K562 (cell line): ENCODE results near the gene LCE3A. TPM values are rescaled to one million over a fixed set of nuclear protein-coding genes. Genes with fewer than 3 reads are reported as not detected.

Experiments used
- ATAC-seq: fragments of 200-7000 bp; cut with Tn5 transposase; 3 replicates; pipeline ENCODE4 v1.9.1; 2020; ENCODE audit warnings: moderate library complexity
- BruUV-seq: library from RNA; stranded (reverse); fragments of 400-500 nt; replicated peaks from 2 replicates; lab custom pipeline; 2021; lab: Mats Ljungman, UMichigan
- CTCF ChIA-PET: fragments of 300-600 bp; formaldehyde crosslinking; extraction: SDS; loops from one replicate; lab custom pipeline; 2021; ENCODE audit warnings: low intra/inter-chr PET ratio; lab: Yijun Ruan, JAX
- POLR2A ChIA-PET: fragments of 300-600, 350-650 bp; sonication (Branson Sonifier 250); formaldehyde crosslinking; extraction: SDS; loops from one replicate; lab custom pipeline; 2021; ENCODE audit warnings: antibody characterized with exemption, inconsistent platforms; lab: Yijun Ruan, JAX
- DNase-seq, 4 experiments: peaks; one replicate each; pipeline versions ENCODE4 v3.0.0 to v3.0.0-alpha.2; 2011 to 2018; ENCODE audit warnings: low spot score in 3 of 4, mixed read lengths in 3 of 4; ENCODE audit errors: extremely low read depth in 1 of 4
- FAIRE-seq: peaks from 2 replicates; lab custom pipeline; 2011; peaks lifted over from hg19 to GRCh38; lab: Jason Lieb, UNC
- H2AFZ ChIP-seq: 2 replicates; pipeline ENCODE4 v1.6.0; 2011; ENCODE audit warnings: low read depth, low read length, control low read depth, inconsistent platforms
- H3K27ac ChIP-seq: fragments of 200-600 bp; 3 replicates; pipeline ENCODE4 v1.8.0; 2011; ENCODE audit warnings: low read depth, mild to moderate bottlenecking, control low read depth, inconsistent platforms, low read length, moderate library complexity, mixed read lengths; ENCODE audit errors: extremely low read depth
- H3K27me3 ChIP-seq, 2 experiments: fragments of 300-600 bp in 1 of 2; 2 replicates in 1 of 2; 3 replicates in 1 of 2; pipeline versions ENCODE4 v1.6.0 to v1.8.0; 2011; ENCODE audit warnings: inconsistent platforms in 2 of 2, low read length in 2 of 2, mild to moderate bottlenecking in 1 of 2, mixed read lengths in 1 of 2, moderate library complexity in 1 of 2; ENCODE audit not compliant: control insufficient read depth in 2 of 2, insufficient read depth in 2 of 2
- H3K36me3 ChIP-seq: fragments of 300-600 bp; 3 replicates; pipeline ENCODE4 v1.8.0; 2011; ENCODE audit warnings: mild to moderate bottlenecking, low read length, inconsistent platforms; ENCODE audit not compliant: control insufficient read depth, insufficient read depth
- H3K4me1 ChIP-seq, 2 experiments: fragments of 200-600 bp in 1 of 2; replicated peaks in 1 of 2; 2 replicates in 1 of 2; 3 replicates in 1 of 2; pipeline versions ENCODE4 v1.5.1 to v1.8.0; 2011; ENCODE audit warnings: inconsistent platforms in 2 of 2, low read length in 2 of 2, mild to moderate bottlenecking in 1 of 2, mixed read lengths in 1 of 2, moderate library complexity in 1 of 2; ENCODE audit not compliant: control insufficient read depth in 2 of 2, insufficient read depth in 2 of 2
- H3K4me2 ChIP-seq: 2 replicates; pipeline ENCODE4 v1.6.1; 2011; ENCODE audit warnings: low read length, control low read depth, inconsistent platforms, mixed read lengths; ENCODE audit not compliant: insufficient read depth
- H3K4me3 ChIP-seq: fragments of 200-600 bp; sonication (generic), shearing (Covaris generic); 2 replicates; pipeline ENCODE4 v1.5.1; 2016; ENCODE audit warnings: control low read depth, inconsistent platforms
- H3K79me2 ChIP-seq: fragments of 200-600 bp; 3 replicates; pipeline ENCODE4 v1.8.0; 2011; ENCODE audit warnings: low read length, inconsistent platforms; ENCODE audit not compliant: control insufficient read depth, insufficient read depth
- H3K9ac ChIP-seq, 2 experiments: 2 replicates each; pipeline versions ENCODE4 v1.6.0 to v1.6.1; 2011; ENCODE audit warnings: low read depth in 2 of 2, low read length in 2 of 2, control low read depth in 1 of 2, inconsistent platforms in 1 of 2, mild to moderate bottlenecking in 1 of 2, mixed read lengths in 1 of 2; ENCODE audit not compliant: insufficient read depth in 1 of 2
- H3K9me1 ChIP-seq: one replicate; pipeline ENCODE4 v1.6.0; 2011; ENCODE audit warnings: inconsistent platforms, mild to moderate bottlenecking, low read length, moderate library complexity; ENCODE audit not compliant: control insufficient read depth, insufficient read depth
- H3K9me3 ChIP-seq: replicated peaks from 2 replicates; pipeline ENCODE4 v1.5.1; 2011; ENCODE audit warnings: low read depth, low read length, inconsistent platforms; ENCODE audit not compliant: control insufficient read depth, insufficient read depth
- H4K20me1 ChIP-seq: replicated peaks from 2 replicates; pipeline ENCODE4 v1.6.1; 2011; ENCODE audit warnings: low read length, inconsistent platforms, mixed read lengths; ENCODE audit not compliant: control insufficient read depth, insufficient read depth
- CBX3 ChIP-seq, 2 experiments: IDR thresholded peaks; 1 replicate in 1 of 2; 2 replicates in 1 of 2; pipeline ENCODE4 v1.6.1; 2012; ENCODE audit warnings: inconsistent platforms in 2 of 2, low read length in 2 of 2, borderline replicate concordance in 1 of 2, control low read depth in 1 of 2
- CTBP1 ChIP-seq: fragments of 450-650 bp; IDR thresholded peaks from 2 replicates; pipeline ENCODE4 v1.6.1; 2016; ENCODE audit warnings: borderline replicate concordance
- GABPB2 ChIP-seq: fragments of 250-450 bp; sonication (Bioruptor Pico); conservative IDR thresholded peaks from 2 replicates; pipeline ENCODE4 v1.5.1; 2021; ENCODE audit warnings: mild to moderate bottlenecking
- IFI16 ChIP-seq: fragments of 250-450 bp; sonication (Bioruptor Pico); IDR thresholded peaks from 2 replicates; pipeline ENCODE4 v2.1.2; 2022; ENCODE audit warnings: mild to moderate bottlenecking, inconsistent platforms
- KLF6 ChIP-seq: fragments of 250-450 bp; sonication (Bioruptor Pico); IDR thresholded peaks from 2 replicates; pipeline ENCODE4 v1.4.0; 2020; ENCODE audit warnings: mild to moderate bottlenecking, moderate library complexity, borderline replicate concordance
- MTF1 ChIP-seq: fragments of 250-450 bp; sonication (Bioruptor Pico); IDR thresholded peaks from 2 replicates; pipeline ENCODE4 v1.9.0; 2021; ENCODE audit warnings: moderate library complexity, mild to moderate bottlenecking, inconsistent platforms, borderline replicate concordance
- NCOA4 ChIP-seq: fragments of 450-650 bp; IDR thresholded peaks from 2 replicates; pipeline ENCODE4 v1.6.1; 2018; ENCODE audit warnings: mild to moderate bottlenecking; ENCODE audit not compliant: partially characterized antibody
- PHF8 ChIP-seq: fragments of 200-600 bp; sonication (generic); IDR thresholded peaks from 2 replicates; pipeline ENCODE4 v1.6.1; 2012; ENCODE audit warnings: mixed run types, mild to moderate bottlenecking, inconsistent platforms, low read length, moderate library complexity, borderline replicate concordance
- PML ChIP-seq: IDR thresholded peaks from 2 replicates; pipeline ENCODE4 v1.6.1; 2012; ENCODE audit warnings: low read length, inconsistent platforms
- SIRT6 ChIP-seq: IDR thresholded peaks from one replicate; pipeline ENCODE4 v1.6.1; 2012; ENCODE audit warnings: low read depth, mild to moderate bottlenecking, control low read depth, inconsistent platforms, low read length, moderate library complexity
- ZNF436 ChIP-seq: fragments of 250-450, 450-650 bp; sonication (Bioruptor Pico); formaldehyde crosslinking; IDR thresholded peaks from 2 replicates; pipeline ENCODE4 v1.7.0; 2020; ENCODE audit warnings: mild to moderate bottlenecking
- ZNF444 ChIP-seq: fragments of 250-450 bp; sonication (Bioruptor Pico); IDR thresholded peaks from 2 replicates; pipeline ENCODE4 v1.4.0; 2020; ENCODE audit warnings: mild to moderate bottlenecking, moderate library complexity
- WGBS: fragments of 100-300 bp; shearing (Covaris generic); methylation state at CpG from one replicate; pipeline ENCODE4 v1.1.6; 2016; ENCODE audit warnings: low coverage, mixed read lengths; ENCODE audit not compliant: insufficient coverage; ENCODE audit errors: missing lambda C conversion rate; 5-methylcytosine and 5-hydroxymethylcytosine counted together
- in situ Hi-C: fragments of 300-500 bp; cut with MboI; formaldehyde crosslinking; loops from 4 replicates; pipeline ENCODE4 v1.15.0; 2018; ENCODE audit warnings: inconsistent platforms, mixed read lengths
- intact Hi-C: fragments of 100-400 bp; cut with micrococcal nuclease; formaldehyde crosslinking; loops from 2 replicates; pipeline ENCODE4 v1.14.2; 2022
- polyA plus RNA-seq, 8 experiments: library from polyadenylated mRNA; depleted of rRNA in 4 of 8; stranded (reverse) in 5 of 8; unstranded in 3 of 8; fragments of >200 nt; fragmentation: Nextera tagmentation in 2 of 8; fragmentation: Illumina TruSeq in 1 of 8; extraction: Ambion mirVana in 2 of 8; extraction: Trizol in 1 of 8; gene quantifications; 2 replicates each; pipeline versions ENCODE4 v1.2.1 to v1.2.3, GENCODE V29; 2011 to 2014; ENCODE audit warnings: inconsistent platforms in 1 of 8, missing spikeins in 1 of 8
- total RNA-seq, 7 experiments: library from RNA; depleted of rRNA in 6 of 7; stranded (reverse); fragments of >200 nt in 6 of 7; fragmentation: Illumina TruSeq in 2 of 7; extraction: Trizol in 2 of 7; gene quantifications; 2 replicates each; pipeline versions ENCODE4 v1.2.1 to v1.2.3, GENCODE V29; 2011 to 2021; ENCODE audit warnings: low replicate concordance in 1 of 7
- TF ChIP-seq, protein P1 (sequence below): fragments of 450-650 bp; IDR thresholded peaks from one replicate; pipeline ENCODE4 v1.6.1; 2018; ENCODE audit warnings: mild to moderate bottlenecking, moderate library complexity; ENCODE audit not compliant: partially characterized antibody
- TF ChIP-seq, protein P2 (sequence below): fragments of 450-650 bp; conservative IDR thresholded peaks from 2 replicates; pipeline ENCODE4 v1.6.1; 2016; ENCODE audit warnings: missing genetic modification characterization, low read depth, mild to moderate bottlenecking, control low read depth, missing compliant biosample characterization
- TF ChIP-seq, protein P3 (sequence below): fragments of 250-450 bp; sonication (Bioruptor Pico); IDR thresholded peaks from 2 replicates; pipeline ENCODE4 v1.5.1; 2021; ENCODE audit warnings: mild to moderate bottlenecking

Gene LCE3A
- total and polyA plus RNA-seq, 9 of the 15 experiments (the other 6 are each of a cell fraction or from before 2014, with no cell fraction given) = not detected

DNA sequence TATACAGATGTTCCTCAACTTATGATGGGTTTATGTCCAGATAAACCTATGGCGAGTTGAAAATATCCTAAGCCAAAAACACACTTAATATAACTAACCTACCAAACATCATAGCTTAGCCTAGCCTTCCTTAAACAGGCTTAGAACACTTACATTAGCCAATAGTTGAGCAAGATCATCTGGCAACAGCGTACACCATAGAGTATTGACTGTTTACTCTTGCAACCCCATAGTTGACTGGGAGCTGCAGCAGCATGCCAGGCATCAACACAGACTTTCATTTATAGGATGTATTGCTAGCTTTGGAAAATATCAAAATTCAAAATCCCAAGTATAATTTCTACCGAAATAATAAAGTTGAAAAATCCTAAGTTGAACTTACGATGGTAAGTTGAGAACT, 34.8 kb upstream of the LCE3A start:
- in situ Hi-C loops = loop anchor here (10.0 kb wide), 1 partner anchor 567 kb away; no protein-coding TSS in a partner anchor
- H3K79me2 ChIP-seq = no peaks in the 10 kb centered on the region
- WGBS = 2% methylated on average over 4 of the region's 4 CpGs

More for the DNA sequence above, 34.8 kb upstream of the LCE3A start:
- no TSS peak for BruUV-seq
- no peaks in the 10 kb centered on the region for H3K9me3 ChIP-seq
- ATAC-seq = no peak
- H4K20me1 ChIP-seq = no peaks in the 10 kb centered on the region
- no peak overlapping the region for H3K9ac ChIP-seq
- ChIA-PET CTCF (no interaction called here), POLR2A (no interaction called here)
- intact Hi-C loops = loop anchor here (10.0 kb wide), 2 partner anchors 87 to 537 kb away; no protein-coding TSS in a partner anchor
- no peak for FAIRE-seq
- H3K4me2 ChIP-seq = no peak overlapping the region
- H3K4me3 ChIP-seq = no peak overlapping the region
- DNase-seq = no peak
- no peak overlapping the region for H2AFZ ChIP-seq
- no peaks in the 10 kb centered on the region for H3K9me1 ChIP-seq
- H3K27ac ChIP-seq = no peak overlapping the region
- TF ChIP-seq, protein P1, sequence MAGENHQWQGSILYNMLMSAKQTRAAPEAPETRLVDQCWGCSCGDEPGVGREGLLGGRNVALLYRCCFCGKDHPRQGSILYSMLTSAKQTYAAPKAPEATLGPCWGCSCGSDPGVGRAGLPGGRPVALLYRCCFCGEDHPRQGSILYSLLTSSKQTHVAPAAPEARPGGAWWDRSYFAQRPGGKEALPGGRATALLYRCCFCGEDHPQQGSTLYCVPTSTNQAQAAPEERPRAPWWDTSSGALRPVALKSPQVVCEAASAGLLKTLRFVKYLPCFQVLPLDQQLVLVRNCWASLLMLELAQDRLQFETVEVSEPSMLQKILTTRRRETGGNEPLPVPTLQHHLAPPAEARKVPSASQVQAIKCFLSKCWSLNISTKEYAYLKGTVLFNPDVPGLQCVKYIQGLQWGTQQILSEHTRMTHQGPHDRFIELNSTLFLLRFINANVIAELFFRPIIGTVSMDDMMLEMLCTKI = no peak
- no peak for TF ChIP-seq SIRT6
- TF ChIP-seq MTF1 (CRISPR knock-in tag) = no peak
- TF ChIP-seq, protein P2, sequence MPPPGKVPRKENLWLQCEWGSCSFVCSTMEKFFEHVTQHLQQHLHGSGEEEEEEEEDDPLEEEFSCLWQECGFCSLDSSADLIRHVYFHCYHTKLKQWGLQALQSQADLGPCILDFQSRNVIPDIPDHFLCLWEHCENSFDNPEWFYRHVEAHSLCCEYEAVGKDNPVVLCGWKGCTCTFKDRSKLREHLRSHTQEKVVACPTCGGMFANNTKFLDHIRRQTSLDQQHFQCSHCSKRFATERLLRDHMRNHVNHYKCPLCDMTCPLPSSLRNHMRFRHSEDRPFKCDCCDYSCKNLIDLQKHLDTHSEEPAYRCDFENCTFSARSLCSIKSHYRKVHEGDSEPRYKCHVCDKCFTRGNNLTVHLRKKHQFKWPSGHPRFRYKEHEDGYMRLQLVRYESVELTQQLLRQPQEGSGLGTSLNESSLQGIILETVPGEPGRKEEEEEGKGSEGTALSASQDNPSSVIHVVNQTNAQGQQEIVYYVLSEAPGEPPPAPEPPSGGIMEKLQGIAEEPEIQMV = no peak
- no peak for TF ChIP-seq NCOA4
- TF ChIP-seq KLF6 (CRISPR knock-in tag) = no peak
- no peak for TF ChIP-seq ZNF444
- TF ChIP-seq GABPB2 (CRISPR knock-in tag) = no peak
- no peak for TF ChIP-seq CBX3 (IDR thresholded peaks at IDR 0.05; ENCODE audit: borderline replicate concordance in 1 of 2, low read length in 2 of 2)
- TF ChIP-seq PHF8 = no peak
- no peak for TF ChIP-seq PML
- no peak for TF ChIP-seq IFI16 (CRISPR knock-in tag)
- TF ChIP-seq CTBP1 = no peak
- TF ChIP-seq, protein P3, sequence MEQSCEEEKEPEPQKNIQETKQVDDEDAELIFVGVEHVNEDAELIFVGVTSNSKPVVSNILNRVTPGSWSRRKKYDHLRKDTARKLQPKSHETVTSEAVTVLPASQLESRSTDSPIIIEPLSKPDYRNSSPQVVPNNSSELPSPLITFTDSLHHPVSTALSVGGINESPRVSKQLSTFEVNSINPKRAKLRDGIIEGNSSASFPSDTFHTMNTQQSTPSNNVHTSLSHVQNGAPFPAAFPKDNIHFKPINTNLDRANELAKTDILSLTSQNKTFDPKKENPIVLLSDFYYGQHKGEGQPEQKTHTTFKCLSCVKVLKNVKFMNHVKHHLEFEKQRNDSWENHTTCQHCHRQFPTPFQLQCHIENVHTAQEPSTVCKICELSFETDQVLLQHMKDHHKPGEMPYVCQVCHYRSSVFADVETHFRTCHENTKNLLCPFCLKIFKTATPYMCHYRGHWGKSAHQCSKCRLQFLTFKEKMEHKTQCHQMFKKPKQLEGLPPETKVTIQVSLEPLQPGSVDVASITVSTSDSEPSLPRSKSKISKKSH (CRISPR knock-in tag) = no peak
- no peak for TF ChIP-seq ZNF436 (CRISPR knock-in tag)
- H3K27me3 ChIP-seq = no peaks in the 10 kb centered on the region
- no peaks in the 10 kb centered on the region for H3K36me3 ChIP-seq
- H3K4me1 ChIP-seq = no peaks in the 10 kb centered on the region
